ENCODE results near the gene KBTBD2.
"Not testable (repeated sequence)": the region's sequence is repeated elsewhere in the genome, so short reads cannot be mapped to it uniquely, and the experiment has no call there.

The KBTBD2 gene

DNA sequence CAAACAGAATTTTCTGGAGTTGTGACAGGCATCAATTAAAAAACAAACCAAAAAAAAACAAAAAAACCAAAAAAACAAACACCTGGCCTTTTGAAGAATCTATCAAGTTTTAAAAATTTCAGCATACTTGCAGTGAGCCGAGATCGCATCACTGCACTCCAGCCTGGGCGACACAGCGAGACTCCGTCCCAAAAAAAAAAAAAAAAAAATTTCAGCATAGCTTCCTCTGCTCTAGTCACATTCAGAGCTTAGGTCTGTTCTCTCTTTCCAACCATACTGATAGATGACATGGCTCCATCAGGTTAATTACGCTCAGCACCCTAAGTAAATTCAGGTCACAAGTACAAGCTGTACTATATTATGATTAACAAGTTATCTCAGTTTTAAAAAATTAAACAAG lies 3.1 kb downstream of the KBTBD2 start:
- DNase-seq = no peak
- H3K9me3 Mint-ChIP-seq = no peaks in the 10 kb centered on the region
- H3K36me3 Mint-ChIP-seq = peaks cover 4 to 7% of the 10 kb centered on the region in 2 donors
- H3K4me1 Mint-ChIP-seq = peaks cover 23 to 58% of the 10 kb centered on the region in 2 donors
- H3K27ac Mint-ChIP-seq = no peak overlapping the region
- no peak for ATAC-seq (replicated peaks)
- H3K4me3 Mint-ChIP-seq = peak overlapping the region in 1 of 2 donors; percentile 41
- H3K27me3 Mint-ChIP-seq = no peaks in the 10 kb centered on the region

DNA sequence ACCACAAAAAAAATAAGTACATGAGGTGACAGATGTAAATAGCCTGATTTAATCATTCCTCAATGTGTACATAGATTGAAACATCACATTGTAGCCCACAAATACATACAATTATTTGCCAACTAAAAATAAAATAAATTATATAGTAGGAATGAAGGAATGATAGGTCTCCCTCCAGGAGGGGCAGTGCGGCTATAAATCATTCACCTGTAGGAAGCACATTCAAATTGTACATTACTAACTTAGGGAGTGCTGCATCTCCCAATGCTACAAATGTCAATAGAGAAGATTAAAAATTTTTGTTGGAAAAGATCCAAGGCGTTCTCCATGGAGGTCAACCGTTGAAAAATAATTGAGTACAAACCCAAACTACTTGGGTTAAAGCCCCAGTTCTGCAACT lies 4.2 kb downstream of the KBTBD2 start:
- Mint-ChIP-seq H3K27ac (no peak overlapping the region), H3K4me3 (no peak overlapping the region), H3K4me1 (peaks cover 13 to 47% of the 10 kb centered on the region in 2 donors)

DNA sequence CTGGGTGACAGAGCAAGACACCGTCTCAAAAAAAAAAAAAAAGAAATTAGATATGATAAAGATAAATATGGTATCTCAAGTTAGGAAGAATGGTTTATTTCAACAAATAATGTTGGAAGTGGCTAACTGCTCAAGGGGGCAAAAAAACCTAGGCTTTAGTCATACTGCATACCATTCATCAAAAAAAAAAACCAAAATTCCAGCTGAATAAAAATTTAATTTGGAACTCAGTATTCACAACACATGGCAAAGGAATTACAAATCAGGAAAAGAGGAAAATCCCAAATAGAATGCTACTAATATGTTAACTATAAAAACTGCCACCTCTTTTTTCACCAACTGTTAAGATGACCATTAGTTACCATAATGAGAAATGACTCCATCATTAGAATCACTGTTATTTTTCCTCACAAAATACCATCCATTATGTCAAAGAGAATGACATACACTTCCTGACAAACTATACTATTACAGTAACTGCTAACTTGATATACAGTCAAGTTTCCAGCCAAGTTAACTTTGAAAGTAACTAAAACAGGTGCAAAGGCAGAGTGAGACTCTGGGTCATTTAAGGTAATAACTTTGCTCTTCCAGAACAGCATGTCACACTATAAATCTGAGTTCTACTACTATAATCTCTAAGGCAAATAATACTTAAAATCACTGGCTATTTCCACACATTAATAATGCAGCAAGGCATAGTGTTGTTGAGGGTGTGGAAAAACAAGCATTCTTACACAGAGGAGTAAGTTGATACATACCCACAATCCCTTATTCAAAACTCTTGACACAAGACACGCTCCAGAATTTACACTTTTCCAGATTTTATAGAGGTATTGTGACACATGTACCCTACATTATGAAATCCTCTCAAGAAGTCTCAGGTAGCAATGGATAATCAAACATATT lies 10.2 kb downstream of the KBTBD2 start:
- H3K27me3 Mint-ChIP-seq = no peaks in the 10 kb centered on the region
- H3K9me3 Mint-ChIP-seq = no peaks in the 10 kb centered on the region
- no peak overlapping the region for H3K4me3 Mint-ChIP-seq
- H3K36me3 Mint-ChIP-seq = peaks cover 6 to 16% of the 10 kb centered on the region in 2 donors
- no peak overlapping the region for H3K27ac Mint-ChIP-seq
- H3K4me1 Mint-ChIP-seq = peaks cover 12 to 61% of the 10 kb centered on the region in 2 donors
- ATAC-seq (replicated peaks) = no peak
- DNase-seq = no peak

More for the DNA sequence above, 4.2 kb downstream of the KBTBD2 start:
- Mint-ChIP-seq H3K36me3 (peaks cover 4 to 7% of the 10 kb centered on the region in 2 donors), H3K9me3 (no peaks in the 10 kb centered on the region), H3K27me3 (no peaks in the 10 kb centered on the region)
- no peak for DNase-seq
- ATAC-seq (replicated peaks) = no peak

DNA sequence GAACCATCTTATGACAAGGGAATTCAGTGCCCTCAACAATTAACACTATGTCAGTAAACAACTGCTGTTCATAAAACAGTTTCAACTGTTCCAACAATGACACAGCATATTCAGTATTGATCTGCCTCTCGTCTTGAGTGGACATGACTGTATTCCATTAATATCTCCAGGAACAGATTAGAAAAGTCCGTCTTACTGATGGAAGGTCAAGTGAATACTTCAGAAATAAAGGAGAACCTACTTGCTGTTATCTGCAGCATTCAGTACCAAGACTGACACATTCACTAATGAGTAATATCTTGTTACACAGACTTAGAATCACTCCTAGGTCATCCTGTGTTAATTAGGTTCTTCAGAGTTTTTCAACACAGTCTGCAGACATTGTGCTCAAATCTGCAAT lies 12.1 kb downstream of the KBTBD2 start:
- Mint-ChIP-seq H3K36me3 (peaks cover 7 to 20% of the 10 kb centered on the region in 2 donors), H3K4me3 (no peak overlapping the region), H3K27ac (peak overlapping the region; percentile 37), H3K9me3 (no peaks in the 10 kb centered on the region), H3K27me3 (no peaks in the 10 kb centered on the region), H3K4me1 (peaks cover 18 to 53% of the 10 kb centered on the region in 2 donors)
- ATAC-seq (replicated peaks) = peak; percentile 25 to 27
- DNase-seq = no peak

DNA sequence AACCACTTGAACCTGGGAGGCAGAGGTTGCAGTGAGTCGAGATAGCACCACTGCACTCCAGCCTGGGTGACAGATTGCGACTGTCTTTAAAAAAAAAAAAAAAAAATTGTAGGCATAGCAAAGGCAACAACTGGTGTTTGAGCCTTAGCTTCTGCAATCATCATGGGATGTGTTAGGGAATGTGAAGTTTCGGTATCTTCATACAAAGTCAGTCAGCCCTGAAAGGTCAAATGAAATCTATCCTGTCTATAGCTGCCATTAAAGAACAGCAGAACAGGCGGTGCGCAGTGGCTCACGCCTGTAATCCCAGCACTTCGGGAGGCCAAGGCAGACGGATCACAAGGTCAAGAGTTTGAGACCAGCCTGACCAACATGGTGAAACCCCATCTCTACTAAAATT lies 13.5 kb downstream of the KBTBD2 start:
- H3K36me3 Mint-ChIP-seq = peaks cover 7 to 20% of the 10 kb centered on the region in 2 donors
- not testable (repeated sequence) for H3K27me3 Mint-ChIP-seq; H3K9me3 Mint-ChIP-seq; H3K4me3 Mint-ChIP-seq; ATAC-seq (replicated peaks); DNase-seq; H3K27ac Mint-ChIP-seq
- peaks cover 18 to 53% of the 10 kb centered on the region in 2 donors for H3K4me1 Mint-ChIP-seq

DNA sequence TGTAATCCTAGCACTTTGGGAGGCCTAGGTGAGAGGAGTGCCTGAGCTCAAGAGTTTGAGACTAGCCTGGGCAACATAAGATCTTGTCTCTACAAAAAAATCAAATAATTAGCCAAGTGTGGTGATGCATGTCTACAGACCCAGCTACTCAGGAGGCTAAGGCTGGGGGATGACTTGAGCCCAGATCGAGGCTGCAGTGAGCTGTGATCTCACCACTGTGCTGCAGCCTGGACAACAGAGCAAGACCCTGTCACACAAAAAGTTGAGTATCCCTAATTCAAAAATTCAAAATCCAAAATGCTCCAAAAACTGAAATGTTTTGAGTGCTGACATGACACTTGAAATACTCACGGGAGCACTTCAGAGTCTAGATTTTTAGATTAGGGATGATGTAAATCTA lies 19.1 kb downstream of the KBTBD2 start:
- Mint-ChIP-seq H3K4me3 (no peak overlapping the region), H3K27ac (no peak overlapping the region), H3K4me1 (peaks cover 13 to 23% of the 10 kb centered on the region in 2 donors), H3K36me3 (peaks cover 31 to 44% of the 10 kb centered on the region in 2 donors), H3K27me3 (no peaks in the 10 kb centered on the region), H3K9me3 (no peaks in the 10 kb centered on the region)
- no peak for DNase-seq
- no peak for ATAC-seq (replicated peaks)

DNA sequence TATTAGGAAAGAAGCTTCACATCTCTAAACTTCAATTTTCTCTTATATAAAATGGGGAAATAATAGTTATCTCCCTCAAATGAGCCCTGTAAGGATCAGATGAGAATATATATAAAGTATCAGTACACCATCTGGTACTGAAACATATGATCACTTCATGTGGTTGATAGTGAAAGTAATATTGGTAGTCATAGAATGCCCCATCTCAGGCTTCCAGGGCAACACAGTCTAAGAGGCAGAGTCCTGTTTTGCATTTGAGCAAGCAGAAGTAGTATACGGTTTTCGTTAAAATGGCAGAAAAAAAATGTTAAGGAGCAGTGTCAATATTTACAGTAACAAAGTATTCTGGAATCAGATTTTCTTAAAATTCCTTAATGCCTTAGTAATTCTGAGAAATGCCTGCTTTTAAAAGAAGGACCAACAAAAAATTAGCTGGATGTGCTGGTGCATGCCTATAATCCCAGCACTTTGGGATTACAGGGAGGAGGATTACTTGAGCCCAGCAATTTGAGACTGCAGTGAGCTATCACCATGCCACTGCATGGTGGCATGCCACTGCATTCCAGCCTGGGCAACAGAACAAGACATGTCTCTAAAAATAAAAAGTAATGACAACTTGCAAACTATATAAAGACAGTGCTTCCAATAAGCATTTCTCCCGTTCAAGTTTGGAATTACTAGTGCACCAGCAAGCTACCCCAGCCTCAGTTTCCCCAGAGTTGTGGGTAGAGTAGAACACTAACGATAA lies 19.8 kb downstream of the KBTBD2 start:
- ATAC-seq (replicated peaks) (peak; percentile 49 to 51), DNase-seq (no peak)
- Mint-ChIP-seq H3K27me3 (no peaks in the 10 kb centered on the region), H3K36me3 (peaks cover 34 to 48% of the 10 kb centered on the region in 2 donors), H3K9me3 (no peaks in the 10 kb centered on the region), H3K4me1 (peaks cover 13 to 17% of the 10 kb centered on the region in 2 donors), H3K4me3 (no peak overlapping the region), H3K27ac (no peak overlapping the region)

DNA sequence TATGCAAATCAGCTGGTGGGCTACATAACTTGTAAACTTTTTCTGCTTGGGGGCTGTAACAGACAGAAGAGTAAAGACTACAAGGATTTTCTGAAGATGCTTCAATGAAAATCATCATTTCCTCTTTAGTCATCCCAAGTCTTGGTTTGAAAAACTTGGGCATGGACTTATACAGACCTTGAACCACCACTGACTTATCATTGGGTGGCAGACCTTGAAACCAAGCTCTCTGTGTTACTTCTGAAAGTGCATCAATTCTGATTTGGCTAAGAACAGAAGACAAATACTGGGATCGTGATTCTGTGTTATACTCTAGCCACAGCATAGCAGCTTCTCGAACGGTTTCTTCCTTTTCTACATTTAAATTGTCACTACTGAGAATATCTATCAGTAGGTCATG lies 21.3 kb downstream of the KBTBD2 start:
- no peak for DNase-seq
- H3K4me1 Mint-ChIP-seq = peaks cover 14 to 18% of the 10 kb centered on the region in 2 donors
- H3K4me3 Mint-ChIP-seq = no peak overlapping the region
- peaks cover 8 to 11% of the 10 kb centered on the region in 2 donors for H3K9me3 Mint-ChIP-seq
- ATAC-seq (replicated peaks) = no peak
- H3K27me3 Mint-ChIP-seq = no peaks in the 10 kb centered on the region
- no peak overlapping the region for H3K27ac Mint-ChIP-seq
- H3K36me3 Mint-ChIP-seq = peaks cover 47 to 63% of the 10 kb centered on the region in 2 donors

DNA sequence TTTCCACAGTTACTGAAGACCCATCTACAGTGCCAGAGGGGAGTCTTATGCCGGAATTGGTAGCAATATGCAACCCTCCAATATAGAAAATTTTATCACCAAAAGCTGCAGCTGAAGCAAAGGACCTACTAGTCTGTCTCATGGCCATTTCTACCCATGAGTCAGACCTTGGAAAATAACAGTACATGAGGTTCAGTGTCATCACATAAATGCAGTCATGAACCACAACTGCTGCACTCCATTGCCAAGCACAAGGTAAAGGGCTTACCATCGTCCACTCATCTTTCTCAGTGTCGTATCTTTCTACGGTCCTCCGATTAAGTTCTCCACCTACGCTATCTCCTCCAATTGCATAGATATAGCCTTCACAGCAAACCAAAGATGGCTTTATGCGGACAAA lies 21.8 kb downstream of the KBTBD2 start:
- ATAC-seq (replicated peaks) (no peak), DNase-seq (no peak)
- no peak overlapping the region for H3K27ac Mint-ChIP-seq
- H3K9me3 Mint-ChIP-seq = peaks cover 8 to 11% of the 10 kb centered on the region in 2 donors
- H3K4me3 Mint-ChIP-seq = no peak overlapping the region
- H3K4me1 Mint-ChIP-seq = peaks cover 14 to 18% of the 10 kb centered on the region in 2 donors
- H3K36me3 Mint-ChIP-seq = peaks cover 47 to 65% of the 10 kb centered on the region in 2 donors
- no peaks in the 10 kb centered on the region for H3K27me3 Mint-ChIP-seq

DNA sequence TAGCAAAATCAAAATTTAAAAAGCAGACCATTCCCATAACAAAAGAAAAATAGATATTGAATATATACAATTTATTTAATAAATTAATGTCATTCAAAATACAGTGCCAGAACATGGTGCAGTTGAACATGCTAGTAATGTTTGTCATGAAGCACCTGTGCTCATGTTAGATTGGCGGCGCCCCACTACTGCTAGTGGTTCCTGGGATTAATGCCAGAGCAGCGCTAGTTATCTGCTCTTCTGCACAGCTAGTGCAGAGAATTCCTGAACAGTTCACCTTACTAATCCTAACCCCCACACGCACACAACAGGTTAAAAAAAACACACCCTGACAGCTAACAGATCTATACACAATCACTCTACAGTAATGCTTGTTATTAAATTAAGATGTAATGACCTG lies 23.4 kb downstream of the KBTBD2 start:
- DNase-seq = no peak
- H3K27ac Mint-ChIP-seq = no peak overlapping the region

DNA sequence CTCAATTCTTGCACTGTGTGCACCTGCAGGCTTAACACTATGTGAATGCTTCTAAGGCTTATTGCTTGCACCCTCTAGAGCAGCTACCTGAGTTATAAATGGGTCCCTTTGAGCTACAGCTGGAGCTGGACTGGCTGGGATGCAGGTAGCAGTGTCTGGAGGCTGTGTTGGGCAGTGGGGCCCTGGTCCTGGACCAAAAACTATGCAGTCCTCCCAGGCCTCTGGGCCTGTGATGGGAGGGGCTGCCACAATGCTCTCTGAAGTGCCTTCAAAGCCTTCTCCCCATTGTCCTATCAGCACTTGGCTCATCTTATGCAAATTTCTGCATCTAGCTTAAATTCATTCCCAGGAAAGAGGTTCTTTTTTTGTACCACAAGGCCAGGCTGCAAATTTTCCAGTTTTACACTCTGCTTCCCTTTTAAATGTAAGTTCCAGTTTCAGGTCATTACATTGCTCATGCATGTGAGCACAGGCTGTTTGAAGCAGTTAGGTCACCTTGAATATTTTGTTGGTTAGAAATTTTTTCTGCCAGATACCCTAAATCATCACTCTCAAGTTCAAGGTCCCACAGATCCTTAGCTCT lies 26.0 kb downstream of the KBTBD2 start:
- no peak overlapping the region for H3K4me3 Mint-ChIP-seq
- H3K27me3 Mint-ChIP-seq = no peaks in the 10 kb centered on the region
- peaks cover 12 to 15% of the 10 kb centered on the region in 2 donors for H3K9me3 Mint-ChIP-seq
- no peak for DNase-seq
- H3K36me3 Mint-ChIP-seq = peaks cover 45 to 71% of the 10 kb centered on the region in 2 donors
- peaks cover 15 to 27% of the 10 kb centered on the region in 2 donors for H3K4me1 Mint-ChIP-seq
- no peak for ATAC-seq (replicated peaks)
- H3K27ac Mint-ChIP-seq = no peak overlapping the region

More for the DNA sequence above, 23.4 kb downstream of the KBTBD2 start:
- H3K36me3 Mint-ChIP-seq = peaks cover 54 to 80% of the 10 kb centered on the region in 2 donors
- ATAC-seq (replicated peaks) = no peak
- H3K4me3 Mint-ChIP-seq = no peak overlapping the region
- no peaks in the 10 kb centered on the region for H3K27me3 Mint-ChIP-seq
- H3K4me1 Mint-ChIP-seq = peaks cover 19 to 27% of the 10 kb centered on the region in 2 donors
- H3K9me3 Mint-ChIP-seq = peaks cover 12 to 15% of the 10 kb centered on the region in 2 donors

DNA sequence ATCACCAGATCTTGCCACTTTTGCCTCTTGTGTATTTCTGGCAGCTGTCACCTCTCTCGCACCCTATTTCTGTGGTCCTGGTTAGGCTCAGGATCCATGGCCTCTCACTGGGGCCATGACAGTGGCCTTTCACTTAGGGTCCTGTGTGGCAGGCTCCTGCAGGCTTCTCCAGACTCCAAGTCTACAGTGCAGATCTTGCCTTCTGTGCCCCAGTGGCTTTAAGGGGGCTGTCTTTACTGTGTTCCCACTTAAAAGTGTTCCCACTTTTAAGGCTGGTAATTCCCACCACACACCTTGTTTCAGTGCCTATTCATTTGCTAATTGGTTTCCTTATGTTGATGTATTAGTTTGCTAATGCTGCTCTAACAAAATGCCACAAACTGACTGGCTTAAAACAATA lies 27.7 kb downstream of the KBTBD2 start:
- Mint-ChIP-seq H3K36me3 (peaks cover 35 to 55% of the 10 kb centered on the region in 2 donors), H3K9me3 (peaks cover 12 to 15% of the 10 kb centered on the region in 2 donors), H3K4me1 (peaks cover 22 to 34% of the 10 kb centered on the region in 2 donors)
- not testable (repeated sequence) for H3K27ac Mint-ChIP-seq; ATAC-seq (replicated peaks); H3K27me3 Mint-ChIP-seq; DNase-seq; H3K4me3 Mint-ChIP-seq

DNA sequence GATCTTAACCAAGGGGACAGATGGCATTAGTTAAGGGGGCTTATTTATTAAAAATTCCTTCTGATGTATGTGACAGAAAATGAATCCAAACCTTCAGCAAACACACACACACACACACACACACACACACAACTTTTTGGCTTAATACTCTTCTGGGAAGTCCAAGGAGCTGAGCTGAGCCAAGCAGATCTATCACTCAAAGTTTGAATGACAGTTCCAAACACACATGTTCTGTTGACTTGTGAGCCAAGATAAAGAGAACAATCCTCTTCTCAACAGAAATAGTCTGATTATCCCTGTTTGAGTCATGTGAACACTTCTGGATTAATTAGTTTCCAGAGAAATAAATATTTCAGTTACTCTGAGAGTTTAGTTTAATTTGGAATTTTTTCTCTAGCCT lies 31.5 kb downstream of the KBTBD2 start:
- DNase-seq (no peak), ATAC-seq (replicated peaks) (no peak)
- no peak overlapping the region for H3K4me3 Mint-ChIP-seq
- H3K4me1 Mint-ChIP-seq = peaks cover 14 to 18% of the 10 kb centered on the region in 2 donors
- H3K9me3 Mint-ChIP-seq = peaks cover 4% of the 10 kb centered on the region in 2 donors
- H3K36me3 Mint-ChIP-seq = peaks cover 9 to 19% of the 10 kb centered on the region in 2 donors
- H3K27ac Mint-ChIP-seq = no peak overlapping the region
- no peaks in the 10 kb centered on the region for H3K27me3 Mint-ChIP-seq

DNA sequence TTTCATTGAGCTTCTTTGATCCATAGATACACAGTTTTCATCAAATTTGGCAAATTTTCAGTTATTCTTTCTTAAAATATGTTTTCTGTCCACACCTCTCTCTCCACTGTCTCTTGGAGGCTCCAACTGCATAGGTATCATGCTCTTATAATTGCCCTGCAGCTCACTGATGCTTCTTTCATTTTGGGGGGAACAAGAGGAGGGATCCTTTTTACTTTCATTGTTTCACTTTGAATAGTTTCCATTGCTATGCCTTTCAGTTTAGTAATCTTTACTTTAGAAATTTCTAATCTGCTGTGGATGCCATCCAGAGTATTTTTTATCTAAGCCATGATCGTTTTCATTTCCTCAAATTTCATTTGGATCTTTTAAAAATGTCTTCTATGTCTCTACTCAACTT lies 32.9 kb downstream of the KBTBD2 start:
- H3K4me1 Mint-ChIP-seq = peaks cover 12 to 15% of the 10 kb centered on the region in 2 donors
- ATAC-seq (replicated peaks) (no peak), DNase-seq (no peak)
- H3K36me3 Mint-ChIP-seq = peaks cover 0 to 6% of the 10 kb centered on the region in 2 donors
- H3K9me3 Mint-ChIP-seq = peaks cover 0 to 3% of the 10 kb centered on the region in 2 donors
- H3K27me3 Mint-ChIP-seq = peaks cover 5 to 7% of the 10 kb centered on the region in 2 donors
- H3K27ac Mint-ChIP-seq = no peak overlapping the region
- H3K4me3 Mint-ChIP-seq = no peak overlapping the region

All from stimulated activated naive B cell treated with anti-CD40 and anti-IgM and Interleukin-4, amounts not matched to agents 10 μg/mL and 1 μg/mL and 100 μg/mL, for 72 hours (primary cell).